IMR-90 (cell line): Measurements from ENCODE around the gene NAA80. TPM values are rescaled to one million over a fixed set of nuclear protein-coding genes. Genes with fewer than 3 reads are reported as not detected.

ENCODE experiments used
- ATAC-seq: fragments of 200-7000 bp; cut with Tn5 transposase; 2 replicates; pipeline ENCODE4 v1.9.1; 2020; ENCODE audit warnings: low read depth, mild to moderate bottlenecking, moderate library complexity
- BruUV-seq: library from RNA; stranded (reverse); fragments of 400-500 nt; replicated peaks from 2 replicates; lab custom pipeline; 2021; lab: Mats Ljungman, UMichigan
- CTCF ChIA-PET: fragments of 300-600 bp; formaldehyde crosslinking; extraction: SDS; loops from one replicate; lab custom pipeline; 2021; ENCODE audit warnings: antibody characterized with exemption; lab: Yijun Ruan, JAX
- POLR2A ChIA-PET: fragments of 300-600 bp; sonication (Branson Sonifier 250); formaldehyde crosslinking; loops from one replicate; lab custom pipeline; 2022; ENCODE audit warnings: antibody characterized with exemption; ENCODE audit not compliant: unreplicated experiment; lab: Charles Lee
- DNase-seq: peaks from one replicate; pipeline ENCODE4 v3.0.0; 2013
- H2AFZ ChIP-seq: replicated peaks from 2 replicates; pipeline ENCODE3; 2013; ENCODE audit warnings: low read length, mild to moderate bottlenecking; ENCODE audit not compliant: poor library complexity
- H2AK5ac ChIP-seq: 2 replicates; pipeline ENCODE4 v1.6.1; 2013; ENCODE audit warnings: low read depth, low read length, inconsistent platforms
- H2AK9ac ChIP-seq: replicated peaks from 2 replicates; pipeline ENCODE3; 2013; ENCODE audit warnings: mild to moderate bottlenecking, low read depth, low read length, moderate library complexity; ENCODE audit not compliant: poor library complexity
- H2BK120ac ChIP-seq: 2 replicates; pipeline ENCODE4 v1.6.1; 2013; ENCODE audit warnings: low read depth, low read length, inconsistent platforms
- H2BK15ac ChIP-seq: 3 replicates; pipeline ENCODE4 v1.6.1; 2013; ENCODE audit warnings: low read depth, low read length, inconsistent platforms
- H2BK20ac ChIP-seq: 2 replicates; pipeline ENCODE4 v1.6.1; 2013; ENCODE audit warnings: low read depth, mild to moderate bottlenecking, inconsistent platforms, low read length, moderate library complexity
- H2BK5ac ChIP-seq: 2 replicates; pipeline ENCODE4 v1.6.1; 2013; ENCODE audit warnings: mild to moderate bottlenecking, low read depth, low read length, inconsistent platforms; ENCODE audit not compliant: poor library complexity, severe bottlenecking
- H3K14ac ChIP-seq: replicated peaks from 2 replicates; pipeline ENCODE4 v1.6.1; 2013; ENCODE audit warnings: low read depth, low read length, inconsistent platforms
- H3K18ac ChIP-seq: 2 replicates; pipeline ENCODE4 v1.6.1; 2013; ENCODE audit warnings: low read depth, low read length, control low read depth
- H3K23ac ChIP-seq: 2 replicates; pipeline ENCODE4 v1.6.1; 2013; ENCODE audit warnings: low read depth, low read length, inconsistent platforms
- H3K27ac ChIP-seq: 2 replicates; pipeline ENCODE4 v1.5.1; 2013; ENCODE audit warnings: mild to moderate bottlenecking, control low read depth, low read length; ENCODE audit not compliant: insufficient read depth
- H3K27me3 ChIP-seq: 2 replicates; pipeline ENCODE4 v1.6.1; 2013; ENCODE audit warnings: low read length; ENCODE audit not compliant: control insufficient read depth, insufficient read depth
- H3K36me3 ChIP-seq: 2 replicates; pipeline ENCODE4 v1.6.1; 2013; ENCODE audit warnings: low read length, mixed read lengths; ENCODE audit not compliant: control insufficient read depth, insufficient read depth
- H3K4ac ChIP-seq: 2 replicates; pipeline ENCODE4 v1.6.1; 2013; ENCODE audit warnings: low read depth, low read length, inconsistent platforms
- H3K4me1 ChIP-seq: 2 replicates; pipeline ENCODE4 v1.6.1; 2013; ENCODE audit warnings: low read length, mixed read lengths; ENCODE audit not compliant: control insufficient read depth, insufficient read depth
- H3K4me2 ChIP-seq: 2 replicates; pipeline ENCODE4 v1.6.1; 2013; ENCODE audit warnings: low read depth, mild to moderate bottlenecking, control low read depth, low read length, moderate library complexity
- H3K4me3 ChIP-seq: 2 replicates; pipeline ENCODE4 v1.5.1; 2013; ENCODE audit warnings: low read depth, mild to moderate bottlenecking, control low read depth, low read length, moderate library complexity; ENCODE audit not compliant: insufficient read depth
- H3K56ac ChIP-seq: 2 replicates; pipeline ENCODE4 v1.6.1; 2013; ENCODE audit warnings: low read length, inconsistent platforms; ENCODE audit not compliant: insufficient read depth; ENCODE audit errors: extremely low read depth
- H3K79me1 ChIP-seq, 2 experiments: 2 replicates each; pipeline ENCODE4 v1.6.1; 2013; ENCODE audit warnings: low read length in 2 of 2, inconsistent platforms in 1 of 2, low read depth in 1 of 2
- H3K9ac ChIP-seq: 2 replicates; pipeline ENCODE4 v1.6.1; 2013; ENCODE audit warnings: low read depth, low read length, control low read depth
- H3K9me1 ChIP-seq: 2 replicates; pipeline ENCODE4 v1.6.1; 2013; ENCODE audit warnings: low read length, inconsistent platforms; ENCODE audit not compliant: insufficient read depth
- H3K9me3 ChIP-seq: 2 replicates; pipeline ENCODE4 v1.6.1; 2013; ENCODE audit warnings: low read length; ENCODE audit not compliant: control insufficient read depth, insufficient read depth
- H4K20me1 ChIP-seq: 2 replicates; pipeline ENCODE4 v1.6.1; 2013; ENCODE audit warnings: low read length, inconsistent platforms; ENCODE audit not compliant: insufficient read depth
- H4K5ac ChIP-seq: 2 replicates; pipeline ENCODE4 v1.6.1; 2013; ENCODE audit warnings: mild to moderate bottlenecking, low read depth, low read length, control low read depth
- H4K8ac ChIP-seq, 2 experiments: 2 replicates each; pipeline ENCODE4 v1.6.1; 2013; ENCODE audit warnings: low read depth in 2 of 2, low read length in 2 of 2, control low read depth in 1 of 2, inconsistent platforms in 1 of 2
- H4K91ac ChIP-seq: 2 replicates; pipeline ENCODE4 v1.6.1; 2013; ENCODE audit warnings: low read depth, low read length, inconsistent platforms; ENCODE audit not compliant: insufficient read depth
- CHD1 ChIP-seq: IDR thresholded peaks from 2 replicates; pipeline ENCODE4 v1.6.1; 2012; ENCODE audit warnings: low read depth, low read length, improper control_type of control experiment
- FOS ChIP-seq: fragments of 150-350 bp; IDR thresholded peaks from 2 replicates; pipeline ENCODE4 v1.6.1; 2016; ENCODE audit warnings: low read depth, low read length
- MAFK ChIP-seq: IDR thresholded peaks from 2 replicates; pipeline ENCODE4 v1.6.1; 2012; ENCODE audit warnings: low read depth, low read length, improper control_type of control experiment
- NFE2L2 ChIP-seq: fragments of 150-350 bp; IDR thresholded peaks from 2 replicates; pipeline ENCODE4 v1.6.1; 2016; ENCODE audit warnings: low read depth, mild to moderate bottlenecking, low read length
- POLR2A ChIP-seq: IDR thresholded peaks from 2 replicates; pipeline ENCODE4 v1.6.1; 2012; ENCODE audit warnings: mild to moderate bottlenecking, low read depth, low read length
- RAD21 ChIP-seq: IDR thresholded peaks from 2 replicates; pipeline ENCODE4 v1.6.1; 2012; ENCODE audit warnings: low read length, improper control_type of control experiment
- RFX5 ChIP-seq: IDR thresholded peaks from 2 replicates; pipeline ENCODE4 v1.8.0; 2012; ENCODE audit warnings: low read depth, mild to moderate bottlenecking, low read length, moderate library complexity
- USF2 ChIP-seq: fragments of 150-350 bp; IDR thresholded peaks from 2 replicates; pipeline ENCODE4 v1.6.1; 2017; ENCODE audit warnings: mild to moderate bottlenecking, antibody characterized with exemption, low read length, low read depth
- WGBS, 2 experiments: methylation state at CpG; one replicate each; pipeline versions ENCODE4 v1.1.5 to v1.1.7; 2013; ENCODE audit warnings: missing lambda C conversion rate in 2 of 2; ENCODE audit not compliant: insufficient read length in 1 of 2; ENCODE audit errors: extremely low coverage in 2 of 2; 5-methylcytosine and 5-hydroxymethylcytosine counted together
- dilution Hi-C: fragments of 300-500 bp; cut with HindIII; formaldehyde crosslinking; loops from one replicate; pipeline ENCODE4 v1.14.3; 2018; ENCODE audit warnings: low sequenced_read_pairs; ENCODE audit not compliant: unreplicated experiment
- in situ Hi-C: fragments of 300-500 bp; cut with MboI; formaldehyde crosslinking; loops from 3 replicates; pipeline ENCODE4 v1.14.3; 2019; ENCODE audit warnings: low sequenced_read_pairs, inconsistent platforms, mixed read lengths
- intact Hi-C: fragments of 100-400 bp; cut with micrococcal nuclease; formaldehyde crosslinking; loops from 2 replicates; pipeline ENCODE4 v1.10.0; 2022
- polyA plus RNA-seq, 3 experiments: library from polyadenylated mRNA; depleted of rRNA; stranded (reverse); fragments of >200 nt; gene quantifications; 2 replicates each; pipeline ENCODE4 v1.2.3, GENCODE V29; 2012; ENCODE audit warnings: low replicate concordance in 1 of 3
- total RNA-seq: library from RNA; depleted of rRNA; stranded (reverse); fragments of >200 nt; gene quantifications from 2 replicates; pipeline ENCODE4 v1.2.3, GENCODE V29; 2012

NAA80 gene
- total and polyA plus RNA-seq, 2 of the 4 experiments (the other 2 are of a cell fraction), result 5.0 to 14.4 TPM

DNA sequence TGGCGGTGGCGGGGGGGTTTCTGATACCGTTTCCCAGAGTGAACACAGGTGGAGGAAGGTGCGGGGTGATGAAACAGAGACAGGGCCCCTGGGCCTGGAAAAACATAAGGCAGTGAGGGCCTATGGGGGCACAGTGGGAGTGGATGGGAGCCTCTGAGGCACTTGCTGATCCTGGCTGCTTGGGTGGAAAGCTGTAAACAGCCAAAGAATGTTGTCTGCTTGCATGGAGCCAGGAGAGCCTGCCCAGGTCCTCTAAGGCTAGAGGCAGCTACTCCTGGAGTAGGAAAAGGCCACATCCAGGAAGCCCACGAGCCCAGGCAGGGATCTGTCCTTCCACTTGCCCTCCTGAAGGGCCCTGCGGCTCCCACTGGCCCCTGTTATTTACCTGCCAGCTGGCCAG is 33.2 kb downstream of the NAA80 start:
- no TSS peak for BruUV-seq
- Histone ChIP-seq H3K9me1 (peaks cover 48% of the 10 kb centered on the region), H2BK5ac (peak overlapping the region; percentile 85), H3K56ac (no peak overlapping the region), H3K4ac (peak overlapping the region; percentile 100), H3K23ac (0 out of 2 replicates have a peak overlapping the region, but pooled peaks have one; percentile 52), H3K14ac (peak overlapping the region; percentile 93; the same call in 1 of the 2 replicates), H4K20me1 (no peaks in the 10 kb centered on the region), H4K5ac (peak overlapping the region; percentile 94), H3K9me3 (no peaks in the 10 kb centered on the region), H2BK20ac (peak overlapping the region; percentile 96), H3K4me2 (no peak overlapping the region), H4K8ac (peak overlapping the region; percentile 94 to 99; a peak in 3 of 4 replicates), H2BK120ac (peak overlapping the region; percentile 97), H3K9ac (peak overlapping the region; percentile 61; the same call in 1 of the 2 replicates), H2AK5ac (peak overlapping the region; percentile 100), H3K79me1 (peaks cover 4 to 63% of the 10 kb centered on the region in 2 experiments; a peak in 3 of 4 replicates), H2AFZ (peak overlapping the region; percentile 44), H3K18ac (peak overlapping the region; percentile 28; the same call in 1 of the 2 replicates), H3K27me3 (no peaks in the 10 kb centered on the region), H4K91ac (peak overlapping the region; percentile 99), H3K36me3 (no peaks in the 10 kb centered on the region), H3K4me1 (peaks cover 68% of the 10 kb centered on the region), H3K4me3 (no peak overlapping the region), H2BK15ac (peak overlapping the region; percentile 97; the same call in 1 of the 3 replicates), H2AK9ac (peak overlapping the region; percentile 97), H3K27ac (peak overlapping the region; percentile 97)
- POLR2A ChIA-PET, result no interaction called here
- intact Hi-C loops (no loop called here), dilution Hi-C loops (no loop called here), in situ Hi-C loops (no loop called here)
- CTCF ChIA-PET, result interaction anchor here (0.5 kb wide), 1 partner anchor 29 kb away, joined by 3 read pairs; no protein-coding TSS in a partner anchor
- no peak for DNase-seq
- WGBS, 2 experiments, result 88% methylated on average over 6 of the region's 6 CpGs; no CpG with 5 or more reads in 1 of the 2 experiments
- ATAC-seq, result no peak
- TF ChIP-seq NFE2L2 (no peak), RFX5 (no peak), FOS (no peak), USF2 (no peak), CHD1 (no peak), RAD21 (no peak), POLR2A (no peak), MAFK (no peak)
